ENCODE results near the gene REL.
A peak's percentile ranks its signal among the peaks of the same experiment; 100 is the strongest.

Gene REL

DNA sequence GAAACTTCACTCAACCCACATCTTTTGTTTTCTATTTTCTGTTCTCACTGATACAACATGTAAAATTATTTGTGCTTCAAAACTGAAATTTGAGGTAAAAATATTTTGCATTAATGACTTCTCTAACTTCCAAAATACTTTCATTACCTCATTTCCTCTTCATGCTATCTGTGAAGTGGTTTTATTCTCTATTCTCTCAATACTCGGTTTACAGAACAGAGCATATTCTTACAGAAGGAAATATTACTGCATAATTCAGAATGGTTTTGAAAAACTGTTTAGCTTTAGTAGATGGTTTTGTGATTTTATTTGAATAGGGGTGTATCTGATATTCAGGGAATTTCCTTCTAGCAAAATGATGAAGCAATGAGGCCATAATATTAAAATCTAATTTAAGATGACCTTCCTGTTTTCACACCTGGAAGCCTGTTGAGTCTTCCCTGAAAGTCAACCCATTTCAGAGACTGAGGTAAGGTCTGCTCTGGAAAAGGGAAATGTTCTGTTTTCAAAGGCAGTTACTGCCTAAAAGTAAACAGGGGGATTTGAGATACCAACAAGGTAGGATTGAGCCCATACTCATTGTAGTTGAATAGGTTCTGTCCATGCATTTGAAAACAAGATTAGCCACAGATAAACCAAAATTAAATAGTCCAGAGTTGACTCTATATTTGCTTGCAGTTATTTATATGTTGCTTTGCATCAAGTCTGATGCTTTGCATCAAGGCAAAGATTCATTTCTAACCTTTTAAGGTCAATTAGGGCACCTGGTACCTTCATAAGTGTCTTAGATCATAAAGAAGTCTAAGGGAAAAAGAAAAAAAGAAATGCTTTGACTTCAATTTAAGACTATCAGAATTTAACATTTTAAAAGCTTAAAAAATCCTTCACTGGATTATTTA lies 85.4 kb downstream of the REL start:
- Histone ChIP-seq H3K27me3 (replicated peaks; ENCODE audit: control insufficient read depth, insufficient read depth, low read length) (no peaks in the 10 kb centered on the region), H3K4me3 (replicated peaks; ENCODE audit: low read depth, low read length) (no peak overlapping the region), H3K36me3 (ENCODE audit: control insufficient read depth, insufficient read depth, low read length) (no peaks in the 10 kb centered on the region)
- DNase-seq (ENCODE audit: extremely low read depth, insufficient read length) = peak; percentile 72
- no peak for TF ChIP-seq CTCF (IDR thresholded peaks at IDR 0.05; ENCODE audit: insufficient read depth, low read length, poor library complexity, severe bottlenecking)

GRCh38 chr2:60972889-60973656 lies 91.7 kb downstream of the REL start:
- Histone ChIP-seq H3K4me3 (replicated peaks; ENCODE audit: low read depth, low read length) (peak overlapping the region; percentile 10; the same call in 1 of the 2 replicates), H3K36me3 (ENCODE audit: control insufficient read depth, insufficient read depth, low read length) (peaks cover 1% of the 10 kb centered on the region; the same call in 1 of the 2 replicates), H3K27me3 (replicated peaks; ENCODE audit: control insufficient read depth, insufficient read depth, low read length) (no peaks in the 10 kb centered on the region)
- DNase-seq (ENCODE audit: extremely low read depth, insufficient read length) = peak; percentile 54
- TF ChIP-seq CTCF (IDR thresholded peaks at IDR 0.05; ENCODE audit: insufficient read depth, low read length, poor library complexity, severe bottlenecking) = no peak

DNA sequence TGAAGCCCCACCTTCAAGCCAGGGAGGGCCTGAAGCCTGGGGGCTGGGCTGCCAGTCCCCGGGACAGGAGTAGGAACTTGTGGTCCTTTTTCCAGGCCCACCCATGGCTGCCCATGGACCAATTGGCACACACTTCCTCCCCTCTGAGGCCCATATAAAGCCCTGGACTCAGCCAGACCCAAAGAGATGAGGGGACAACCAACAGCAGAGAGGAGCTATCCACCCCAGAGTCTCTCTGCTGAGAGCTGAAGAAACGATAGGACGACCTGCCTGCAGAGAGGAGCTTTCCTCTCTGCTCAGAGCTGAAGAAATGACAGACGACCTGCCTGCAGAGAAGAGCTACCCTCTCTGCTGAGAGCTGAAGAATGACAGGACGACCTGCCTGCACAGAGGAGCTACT lies 92.3 kb downstream of the REL start:
- DNase-seq (ENCODE audit: extremely low read depth, insufficient read length) = no peak
- no peak overlapping the region for H3K4me3 ChIP-seq (replicated peaks; ENCODE audit: low read depth, low read length)
- H3K27me3 ChIP-seq (replicated peaks; ENCODE audit: control insufficient read depth, insufficient read depth, low read length) = no peaks in the 10 kb centered on the region
- no peak for TF ChIP-seq CTCF (IDR thresholded peaks at IDR 0.05; ENCODE audit: insufficient read depth, low read length, poor library complexity, severe bottlenecking)
- H3K36me3 ChIP-seq (ENCODE audit: control insufficient read depth, insufficient read depth, low read length) = peaks cover 1% of the 10 kb centered on the region; the same call in 1 of the 2 replicates

GRCh38 chr2:60974652-60975051 lies 93.3 kb downstream of the REL start:
- H3K27me3 ChIP-seq (replicated peaks; ENCODE audit: control insufficient read depth, insufficient read depth, low read length) = no peaks in the 10 kb centered on the region
- TF ChIP-seq CTCF (IDR thresholded peaks at IDR 0.05; ENCODE audit: insufficient read depth, low read length, poor library complexity, severe bottlenecking) = no peak
- DNase-seq (ENCODE audit: extremely low read depth, insufficient read length) = no peak
- no peak overlapping the region for H3K4me3 ChIP-seq (replicated peaks; ENCODE audit: low read depth, low read length)
- peaks cover 1% of the 10 kb centered on the region; the same call in 1 of the 2 replicates for H3K36me3 ChIP-seq (ENCODE audit: control insufficient read depth, insufficient read depth, low read length)

Measured in GM06990 (cell line).